Sigmoid colon (tissue), 3 donors: ENCODE results near the gene MRGPRD.
A peak's percentile ranks its signal among the peaks of the same experiment; 100 is the strongest.

Experiments
- CTCF ChIP-seq, 4 experiments: fragments of 450-650 bp in 3 of 4; fragments of 200-600 bp in 1 of 4; IDR thresholded peaks; one replicate each; pipeline ENCODE4 v1.5.1; 2016 to 2019; ENCODE audit warnings: antibody characterized with exemption in 4 of 4, mild to moderate bottlenecking in 3 of 4, moderate library complexity in 2 of 4
- POLR2A ChIP-seq, 2 donors: fragments of 450-650 bp; IDR thresholded peaks; one replicate each; pipeline ENCODE4 v1.6.1; 2016; ENCODE audit warnings: antibody characterized with exemption in 2 of 2, mild to moderate bottlenecking in 2 of 2, moderate library complexity in 2 of 2

- TF ChIP-seq POLR2A (IDR thresholded peaks at IDR 0.05) (peak in 1 of 2 donors; percentile 34), CTCF (IDR thresholded peaks at IDR 0.05) (no peak)
Observed at GRCh38 chr11:69012092-69013008, 31.6 kb upstream of the MRGPRD start.
